Measurements from ENCODE around the gene EVPL. TPM values are rescaled to one million over a fixed set of nuclear protein-coding genes. Genes with fewer than 3 reads are reported as not detected.

Gene EVPL
- total RNA-seq, 1 donor from 2014 or later = not detected

DNA sequence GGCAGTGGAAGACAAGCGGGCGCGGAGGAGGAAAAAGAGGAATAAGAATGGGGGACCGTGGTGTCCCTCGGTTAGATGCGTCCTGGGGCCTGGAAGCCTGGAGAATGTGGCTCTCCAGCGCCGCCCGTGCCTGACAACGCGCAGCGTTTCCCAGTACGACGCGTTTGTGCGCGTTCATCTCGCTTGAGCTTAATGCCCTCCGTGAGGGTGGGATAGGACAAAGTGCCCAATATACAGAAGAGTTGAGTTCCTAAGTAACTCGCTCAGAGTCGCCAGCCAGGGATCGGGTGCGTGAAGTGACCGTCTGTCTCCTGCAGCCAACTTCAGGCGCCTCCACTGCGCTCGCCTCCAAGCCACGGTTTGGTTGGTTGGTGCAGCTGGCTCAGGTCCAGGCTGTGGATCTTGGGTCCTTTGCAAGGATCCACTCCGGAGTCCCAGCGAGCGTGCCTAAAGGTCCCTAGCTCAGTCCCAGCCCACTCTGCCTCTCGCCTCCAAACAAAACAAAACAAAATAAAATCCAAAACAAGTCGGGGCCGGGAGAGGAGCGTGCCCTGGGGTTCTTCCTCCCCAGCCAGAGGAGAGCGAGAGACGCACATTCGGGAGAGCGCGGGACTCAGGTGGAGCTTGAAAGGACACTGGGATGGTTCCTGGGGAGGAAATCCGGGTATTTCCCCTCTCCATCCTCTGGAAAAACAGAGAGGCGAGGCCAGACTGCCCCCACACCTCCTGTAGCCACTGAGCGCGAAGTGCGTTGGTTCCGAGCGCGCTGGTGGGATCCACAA is 48.4 kb upstream of the EVPL start:
- Mint-ChIP-seq H3K36me3 (ENCODE audit: low read depth, unreplicated experiment) (peaks cover 4% of the 10 kb centered on the region), H3K4me1 (ENCODE audit: low read depth, unreplicated experiment) (peaks cover 5% of the 10 kb centered on the region), H3K27ac (ENCODE audit: unreplicated experiment) (peak overlapping the region; percentile 53), H3K4me3 (ENCODE audit: unreplicated experiment) (peak overlapping the region; percentile 54), H3K27me3 (ENCODE audit: low read depth, unreplicated experiment) (peaks cover 52% of the 10 kb centered on the region), H3K9me3 (ENCODE audit: unreplicated experiment) (no peaks in the 10 kb centered on the region)
- Histone ChIP-seq H3K27me3 (ENCODE audit: insufficient read depth, low read length) (peaks cover 68% of the 10 kb centered on the region), H3K4me3 (ENCODE audit: insufficient read depth, low read depth, low read length) (no peak overlapping the region), H3K9ac (ENCODE audit: low read length) (no peak overlapping the region), H3K27ac (ENCODE audit: low read depth, low read length) (no peak overlapping the region), H3K4me1 (ENCODE audit: insufficient read depth, low read length) (peaks cover 22% of the 10 kb centered on the region), H3K9me3 (ENCODE audit: insufficient read depth, low read depth, low read length) (no peaks in the 10 kb centered on the region), H2AFZ (ENCODE audit: low read depth, low read length) (no peak overlapping the region), H4K20me1 (ENCODE audit: insufficient read depth, low read length) (peaks cover 35% of the 10 kb centered on the region), H3K36me3 (ENCODE audit: insufficient read depth, low read length) (no peaks in the 10 kb centered on the region), H3K79me2 (ENCODE audit: insufficient read depth, low read length) (peaks cover 21% of the 10 kb centered on the region), H3K4me2 (ENCODE audit: low read length) (peak overlapping the region; percentile 37)
- no peak for DNase-seq (ENCODE audit: low read depth)
- FAIRE-seq = no peak
- TF ChIP-seq EZH2 (IDR thresholded peaks at IDR 0.05; ENCODE audit: insufficient read depth, low read length) = no peak
- TF ChIP-seq, protein P1, sequence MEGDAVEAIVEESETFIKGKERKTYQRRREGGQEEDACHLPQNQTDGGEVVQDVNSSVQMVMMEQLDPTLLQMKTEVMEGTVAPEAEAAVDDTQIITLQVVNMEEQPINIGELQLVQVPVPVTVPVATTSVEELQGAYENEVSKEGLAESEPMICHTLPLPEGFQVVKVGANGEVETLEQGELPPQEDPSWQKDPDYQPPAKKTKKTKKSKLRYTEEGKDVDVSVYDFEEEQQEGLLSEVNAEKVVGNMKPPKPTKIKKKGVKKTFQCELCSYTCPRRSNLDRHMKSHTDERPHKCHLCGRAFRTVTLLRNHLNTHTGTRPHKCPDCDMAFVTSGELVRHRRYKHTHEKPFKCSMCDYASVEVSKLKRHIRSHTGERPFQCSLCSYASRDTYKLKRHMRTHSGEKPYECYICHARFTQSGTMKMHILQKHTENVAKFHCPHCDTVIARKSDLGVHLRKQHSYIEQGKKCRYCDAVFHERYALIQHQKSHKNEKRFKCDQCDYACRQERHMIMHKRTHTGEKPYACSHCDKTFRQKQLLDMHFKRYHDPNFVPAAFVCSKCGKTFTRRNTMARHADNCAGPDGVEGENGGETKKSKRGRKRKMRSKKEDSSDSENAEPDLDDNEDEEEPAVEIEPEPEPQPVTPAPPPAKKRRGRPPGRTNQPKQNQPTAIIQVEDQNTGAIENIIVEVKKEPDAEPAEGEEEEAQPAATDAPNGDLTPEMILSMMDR (IDR thresholded peaks at IDR 0.05; ENCODE audit: insufficient read depth, low read depth, low read length) = no peak

GRCh38 chr17:76074390-76075363 is 47.6 kb upstream of the EVPL start, which contains the start of gene GALR2:
Gene GALR2, plus strand, starts transcription at chr17:76074781. Its CDS starts 103 bp downstream, at chr17:76074884.
- Histone ChIP-seq H3K4me3 (ENCODE audit: insufficient read depth, low read depth, low read length) (no peak within 1 kb of the TSS), H3K4me1 (ENCODE audit: insufficient read depth, low read length) (peaks cover 22% of the 10 kb centered on the region), H3K27ac (ENCODE audit: low read depth, low read length) (no peak within 1 kb of the TSS), H3K36me3 (ENCODE audit: insufficient read depth, low read length) (no peaks in the 10 kb centered on the region), H3K9ac (ENCODE audit: low read length) (no peak within 1 kb of the TSS), H3K9me3 (ENCODE audit: insufficient read depth, low read depth, low read length) (no peaks in the 10 kb centered on the region), H3K79me2 (ENCODE audit: insufficient read depth, low read length) (peaks cover 30% of the 10 kb centered on the region), H2AFZ (ENCODE audit: low read depth, low read length) (no peak within 1 kb of the TSS), H3K4me2 (ENCODE audit: low read length) (peak within 1 kb of the TSS; percentile 37), H4K20me1 (ENCODE audit: insufficient read depth, low read length) (peaks cover 35% of the 10 kb centered on the region), H3K27me3 (ENCODE audit: insufficient read depth, low read length) (peaks cover 61% of the 10 kb centered on the region)
- TF ChIP-seq, protein P1 (IDR thresholded peaks at IDR 0.05; ENCODE audit: insufficient read depth, low read depth, low read length) = no peak
- TF ChIP-seq EZH2 (IDR thresholded peaks at IDR 0.05; ENCODE audit: insufficient read depth, low read length) = peak; percentile 91
- Mint-ChIP-seq H3K4me1 (ENCODE audit: low read depth, unreplicated experiment) (peaks cover 4% of the 10 kb centered on the region), H3K36me3 (ENCODE audit: low read depth, unreplicated experiment) (peaks cover 6% of the 10 kb centered on the region), H3K9me3 (ENCODE audit: unreplicated experiment) (no peaks in the 10 kb centered on the region), H3K4me3 (ENCODE audit: unreplicated experiment) (peak within 1 kb of the TSS; percentile 54), H3K27me3 (ENCODE audit: low read depth, unreplicated experiment) (peaks cover 50% of the 10 kb centered on the region), H3K27ac (ENCODE audit: unreplicated experiment) (peak within 1 kb of the TSS; percentile 53)
- FAIRE-seq = no peak
- DNase-seq (ENCODE audit: low read depth) = no peak

Data from astrocyte (in vitro differentiated cells and primary cell).